PC-9 (cell line): ENCODE results near the gene EPB41L3. TPM values are rescaled to one million over a fixed set of nuclear protein-coding genes. Genes with fewer than 3 reads are reported as not detected.
"Not testable (repeated sequence)": the region's sequence is repeated elsewhere in the genome, so short reads cannot be mapped to it uniquely, and the experiment has no call there.

Experiments
- BruUV-seq: library from RNA; stranded (reverse); fragments of 400-500 nt; replicated peaks from 2 replicates; lab custom pipeline; 2021; lab: Mats Ljungman, UMichigan
- CTCF ChIA-PET: fragments of 300-600 bp; sonication (Branson Sonifier 250); formaldehyde crosslinking; loops from one replicate; lab custom pipeline; 2022; ENCODE audit warnings: antibody characterized with exemption; lab: Charles Lee
- POLR2A ChIA-PET: fragments of 300-600 bp; sonication (Branson Sonifier 250); formaldehyde crosslinking; loops from one replicate; lab custom pipeline; 2022; ENCODE audit warnings: antibody characterized with exemption; ENCODE audit not compliant: unreplicated experiment; lab: Charles Lee
- DNase-seq, 2 experiments: peaks; one replicate each; pipeline versions ENCODE4 v3.0.0 to v3.0.0-alpha.2; 2015 to 2022; ENCODE audit warnings: mixed read lengths in 1 of 2
- H2AFZ ChIP-seq: fragments of 200-600 bp; sonication (generic); 2 replicates; pipeline ENCODE4 v1.8.1; 2017; ENCODE audit warnings: antibody characterized with exemption
- H3F3A ChIP-seq: fragments of 200-600 bp; sonication (generic); 2 replicates; pipeline ENCODE4 v1.8.1; 2017; ENCODE audit warnings: antibody characterized with exemption, mild to moderate bottlenecking, low read depth; ENCODE audit not compliant: insufficient read depth
- H3K27ac ChIP-seq: fragments of 200-600 bp; sonication (generic); 2 replicates; pipeline ENCODE4 v1.6.1; 2016; ENCODE audit warnings: mixed run types
- H3K27me3 ChIP-seq: fragments of 200-600 bp; sonication (generic); 2 replicates; pipeline ENCODE4 v1.6.1; 2016; ENCODE audit warnings: low read depth, mixed run types; ENCODE audit not compliant: insufficient read depth
- H3K36me3 ChIP-seq: fragments of 200-600 bp; sonication (generic); 2 replicates; pipeline ENCODE4 v1.6.1; 2016; ENCODE audit warnings: low read depth, mixed run types
- H3K4me1 ChIP-seq: fragments of 200-600 bp; sonication (generic); replicated peaks from 2 replicates; pipeline ENCODE4 v1.6.1; 2016; ENCODE audit warnings: mixed run types; ENCODE audit not compliant: insufficient read depth
- H3K4me2 ChIP-seq: fragments of 200-600 bp; sonication (generic); 2 replicates; pipeline ENCODE4 v1.6.1; 2017; ENCODE audit warnings: mixed run types
- H3K4me3 ChIP-seq: fragments of 200-600 bp; sonication (generic); 2 replicates; pipeline ENCODE4 v1.6.1; 2016; ENCODE audit warnings: mixed run types
- H3K79me2 ChIP-seq: fragments of 200-600 bp; sonication (generic); 2 replicates; pipeline ENCODE4 v1.6.1; 2017; ENCODE audit warnings: low read depth, mixed run types
- H3K9me2 ChIP-seq: fragments of 200-600 bp; sonication (generic); 2 replicates; pipeline ENCODE4 v1.8.1; 2017; ENCODE audit warnings: mild to moderate bottlenecking; ENCODE audit not compliant: insufficient read depth
- H3K9me3 ChIP-seq: fragments of 200-600 bp; sonication (generic); 2 replicates; pipeline ENCODE4 v1.8.1; 2016; ENCODE audit warnings: low read depth; ENCODE audit not compliant: insufficient read depth
- H4K20me1 ChIP-seq: fragments of 200-600 bp; sonication (generic); 2 replicates; pipeline ENCODE4 v1.8.1; 2017; ENCODE audit not compliant: insufficient read depth
- EZH2 ChIP-seq: fragments of 200-600 bp; sonication (generic); IDR thresholded peaks from 2 replicates; pipeline ENCODE4 v1.8.0; 2017; ENCODE audit warnings: antibody characterized with exemption, low read depth
- intact Hi-C: fragments of 100-400 bp; cut with micrococcal nuclease; formaldehyde crosslinking; loops from one replicate; pipeline ENCODE4 v1.10.0; 2022; ENCODE audit not compliant: unreplicated experiment
- total RNA-seq: library from RNA; stranded (reverse); gene quantifications from 2 replicates; pipeline ENCODE4 v1.2.3, GENCODE V29; 2021
- TF ChIP-seq, protein P1 (sequence below): fragments of 200-600 bp; sonication (generic); conservative IDR thresholded peaks from 2 replicates; pipeline ENCODE4 v1.6.1; 2017; ENCODE audit warnings: mixed run types, antibody characterized with exemption, mild to moderate bottlenecking, moderate library complexity

The EPB41L3 gene
- total RNA-seq, 1 experiment from 2014 or later: not detected

GRCh38 chr18:5515011-5515784 is 28.6 kb downstream of the EPB41L3 start:
- Histone ChIP-seq H2AFZ (no peak overlapping the region), H3F3A (no peaks in the 10 kb centered on the region), H3K27ac (no peak overlapping the region), H4K20me1 (no peaks in the 10 kb centered on the region), H3K79me2 (no peaks in the 10 kb centered on the region), H3K4me1 (no peaks in the 10 kb centered on the region), H3K4me2 (no peak overlapping the region), H3K4me3 (no peak overlapping the region), H3K36me3 (no peaks in the 10 kb centered on the region), H3K9me2 (0 out of 2 replicates have a peak, but pooled peaks cover 3% of the 10 kb centered on the region), H3K27me3 (peaks cover 40% of the 10 kb centered on the region), H3K9me3 (no peaks in the 10 kb centered on the region)
- CTCF ChIA-PET: no interaction called here
- TF ChIP-seq, protein P1, sequence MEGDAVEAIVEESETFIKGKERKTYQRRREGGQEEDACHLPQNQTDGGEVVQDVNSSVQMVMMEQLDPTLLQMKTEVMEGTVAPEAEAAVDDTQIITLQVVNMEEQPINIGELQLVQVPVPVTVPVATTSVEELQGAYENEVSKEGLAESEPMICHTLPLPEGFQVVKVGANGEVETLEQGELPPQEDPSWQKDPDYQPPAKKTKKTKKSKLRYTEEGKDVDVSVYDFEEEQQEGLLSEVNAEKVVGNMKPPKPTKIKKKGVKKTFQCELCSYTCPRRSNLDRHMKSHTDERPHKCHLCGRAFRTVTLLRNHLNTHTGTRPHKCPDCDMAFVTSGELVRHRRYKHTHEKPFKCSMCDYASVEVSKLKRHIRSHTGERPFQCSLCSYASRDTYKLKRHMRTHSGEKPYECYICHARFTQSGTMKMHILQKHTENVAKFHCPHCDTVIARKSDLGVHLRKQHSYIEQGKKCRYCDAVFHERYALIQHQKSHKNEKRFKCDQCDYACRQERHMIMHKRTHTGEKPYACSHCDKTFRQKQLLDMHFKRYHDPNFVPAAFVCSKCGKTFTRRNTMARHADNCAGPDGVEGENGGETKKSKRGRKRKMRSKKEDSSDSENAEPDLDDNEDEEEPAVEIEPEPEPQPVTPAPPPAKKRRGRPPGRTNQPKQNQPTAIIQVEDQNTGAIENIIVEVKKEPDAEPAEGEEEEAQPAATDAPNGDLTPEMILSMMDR: no peak
- TF ChIP-seq EZH2: no peak
- POLR2A ChIA-PET: no interaction called here
- intact Hi-C loops: no loop called here
- DNase-seq: no peak
- BruUV-seq: no TSS peak

GRCh38 chr18:5513947-5514346 is 29.9 kb downstream of the EPB41L3 start:
- Histone ChIP-seq H2AFZ (no peak overlapping the region), H3K36me3 (no peaks in the 10 kb centered on the region), H3F3A (no peaks in the 10 kb centered on the region), H3K27ac (no peak overlapping the region), H4K20me1 (no peaks in the 10 kb centered on the region), H3K27me3 (peaks cover 31% of the 10 kb centered on the region), H3K4me3 (no peak overlapping the region), H3K79me2 (no peaks in the 10 kb centered on the region), H3K9me3 (no peaks in the 10 kb centered on the region), H3K4me2 (no peak overlapping the region), H3K4me1 (no peaks in the 10 kb centered on the region), H3K9me2 (0 out of 2 replicates have a peak, but pooled peaks cover 3% of the 10 kb centered on the region)
- CTCF ChIA-PET: no interaction called here
- intact Hi-C loops: no loop called here
- POLR2A ChIA-PET: no interaction called here
- DNase-seq: no peak
- TF ChIP-seq, protein P1: no peak
- no peak for TF ChIP-seq EZH2
- no TSS peak for BruUV-seq

- TF ChIP-seq EZH2: no peak
- BruUV-seq: no TSS peak
- Histone ChIP-seq H4K20me1 (no peaks in the 10 kb centered on the region), H3K79me2 (no peaks in the 10 kb centered on the region), H3K9me3 (no peaks in the 10 kb centered on the region), H3K9me2 (0 out of 2 replicates have a peak, but pooled peaks cover 3% of the 10 kb centered on the region), H3K4me3 (no peak overlapping the region), H3K36me3 (no peaks in the 10 kb centered on the region), H2AFZ (no peak overlapping the region), H3K27me3 (peaks cover 15% of the 10 kb centered on the region), H3K27ac (no peak overlapping the region), H3F3A (no peaks in the 10 kb centered on the region), H3K4me2 (no peak overlapping the region), H3K4me1 (no peaks in the 10 kb centered on the region)
- ChIA-PET CTCF (no interaction called here), POLR2A (no interaction called here)
- no peak for DNase-seq
- intact Hi-C loops: no loop called here
Measured at GRCh38 chr18:5512176-5512575, 31.6 kb downstream of the EPB41L3 start.

DNA sequence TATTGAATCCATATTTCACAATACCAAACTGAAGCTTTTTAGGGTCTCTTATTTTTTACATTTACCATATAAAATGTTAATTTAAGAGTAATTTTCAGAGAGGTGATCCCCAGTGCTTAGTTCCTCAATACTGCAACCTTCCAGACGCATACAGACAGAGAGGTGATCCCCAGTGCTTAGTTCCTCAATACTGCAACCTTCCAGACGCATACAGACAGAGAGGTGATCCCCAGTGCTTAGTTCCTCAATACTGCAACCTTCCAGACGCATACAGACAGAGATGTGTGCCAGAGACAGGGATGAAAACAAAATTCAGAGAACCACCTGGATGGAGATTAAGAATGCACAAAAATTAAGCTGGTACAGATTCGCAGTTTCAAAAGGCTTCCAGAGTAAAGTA is 32.3 kb downstream of the EPB41L3 start:
- H3K4me3 ChIP-seq, intact Hi-C loops, H3K36me3 ChIP-seq, H3F3A ChIP-seq, H3K4me2 ChIP-seq, H4K20me1 ChIP-seq, BruUV-seq, H3K9me3 ChIP-seq, H2AFZ ChIP-seq, H3K9me2 ChIP-seq, H3K79me2 ChIP-seq, POLR2A ChIA-PET, H3K4me1 ChIP-seq, H3K27me3 ChIP-seq, CTCF ChIA-PET, DNase-seq, H3K27ac ChIP-seq: not testable (repeated sequence)
